Kidney glomerular epithelial cell (primary cell): ENCODE data around the gene SKIL.
"Not testable (repeated sequence)": the region's sequence is repeated elsewhere in the genome, so short reads cannot be mapped to it uniquely, and the experiment has no call there.

Experiments used
- DNase-seq: peaks from one replicate; lab custom pipeline; 2025; lab: John Stamatoyannopoulos, UW

SKIL gene, protein sequence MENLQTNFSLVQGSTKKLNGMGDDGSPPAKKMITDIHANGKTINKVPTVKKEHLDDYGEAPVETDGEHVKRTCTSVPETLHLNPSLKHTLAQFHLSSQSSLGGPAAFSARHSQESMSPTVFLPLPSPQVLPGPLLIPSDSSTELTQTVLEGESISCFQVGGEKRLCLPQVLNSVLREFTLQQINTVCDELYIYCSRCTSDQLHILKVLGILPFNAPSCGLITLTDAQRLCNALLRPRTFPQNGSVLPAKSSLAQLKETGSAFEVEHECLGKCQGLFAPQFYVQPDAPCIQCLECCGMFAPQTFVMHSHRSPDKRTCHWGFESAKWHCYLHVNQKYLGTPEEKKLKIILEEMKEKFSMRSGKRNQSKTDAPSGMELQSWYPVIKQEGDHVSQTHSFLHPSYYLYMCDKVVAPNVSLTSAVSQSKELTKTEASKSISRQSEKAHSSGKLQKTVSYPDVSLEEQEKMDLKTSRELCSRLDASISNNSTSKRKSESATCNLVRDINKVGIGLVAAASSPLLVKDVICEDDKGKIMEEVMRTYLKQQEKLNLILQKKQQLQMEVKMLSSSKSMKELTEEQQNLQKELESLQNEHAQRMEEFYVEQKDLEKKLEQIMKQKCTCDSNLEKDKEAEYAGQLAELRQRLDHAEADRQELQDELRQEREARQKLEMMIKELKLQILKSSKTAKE

DNA sequence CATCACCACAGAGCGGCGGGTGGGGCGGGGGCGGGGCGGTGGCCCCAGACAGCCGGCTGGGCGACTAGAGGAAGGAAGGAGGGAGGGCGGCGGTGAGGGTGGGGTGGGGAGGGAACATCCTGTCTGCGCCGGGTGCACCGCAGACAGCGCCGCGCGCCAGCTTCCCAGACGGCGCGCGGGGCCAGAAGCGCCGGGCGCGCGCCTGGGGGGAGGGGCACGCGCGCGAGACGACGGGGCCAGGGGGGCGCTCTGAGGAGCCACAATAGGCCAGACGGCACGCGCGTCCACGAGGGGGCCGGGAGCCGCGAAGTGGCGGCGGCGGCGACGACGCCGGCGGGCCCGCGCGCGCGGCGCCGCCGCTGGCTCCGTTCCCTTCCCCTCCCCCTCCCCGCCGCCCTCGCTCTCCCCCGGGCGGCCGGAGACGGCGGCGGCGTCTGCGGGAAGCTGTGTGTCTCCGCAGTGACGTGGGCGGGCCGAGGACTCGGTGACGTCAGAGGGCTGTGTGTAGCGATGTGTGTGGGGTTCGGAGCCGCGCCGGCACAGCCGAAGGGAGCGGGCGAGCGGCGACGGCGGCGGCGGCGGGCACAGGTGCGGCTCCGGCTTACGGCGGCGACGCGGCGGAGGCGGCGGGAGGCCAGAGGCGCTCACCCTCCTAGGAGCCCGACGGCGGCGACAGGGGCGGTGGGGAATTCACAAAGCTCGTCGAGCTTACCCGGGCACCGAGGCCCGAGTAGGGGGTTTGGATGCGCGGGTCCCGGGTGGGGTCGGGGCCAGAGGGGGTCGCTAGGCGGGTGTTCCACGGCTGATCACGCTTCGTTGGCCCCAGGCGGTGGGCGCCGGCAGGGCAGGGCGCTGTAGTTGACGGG lies at the start of gene SKIL:
TSS of gene SKIL (plus strand) at position 540 of the 866 bp plus-strand sequence. CDS start 2,617 bp downstream, outside the sequence.
- DNase-seq, result peak; percentile 90

DNA sequence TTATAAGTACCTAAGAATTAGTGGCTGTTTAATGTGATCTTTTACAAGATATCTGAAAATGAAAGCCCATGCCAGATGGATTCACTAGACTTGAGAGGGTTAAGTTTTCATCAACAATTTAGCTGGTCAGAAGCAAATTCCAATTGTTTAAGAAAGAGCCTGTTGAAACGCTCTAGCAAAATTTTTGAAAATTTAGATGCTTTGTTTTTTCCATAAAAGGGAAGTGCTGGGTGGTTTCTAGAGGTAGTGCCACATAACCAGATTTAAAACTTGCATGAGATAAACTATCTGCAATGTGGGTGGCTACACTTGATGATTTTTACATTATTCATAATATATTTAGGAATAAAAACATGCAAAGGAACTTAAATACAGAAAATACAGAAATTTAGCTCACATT lies 48.5 kb upstream of the SKIL start:
- DNase-seq, result no peak

DNA sequence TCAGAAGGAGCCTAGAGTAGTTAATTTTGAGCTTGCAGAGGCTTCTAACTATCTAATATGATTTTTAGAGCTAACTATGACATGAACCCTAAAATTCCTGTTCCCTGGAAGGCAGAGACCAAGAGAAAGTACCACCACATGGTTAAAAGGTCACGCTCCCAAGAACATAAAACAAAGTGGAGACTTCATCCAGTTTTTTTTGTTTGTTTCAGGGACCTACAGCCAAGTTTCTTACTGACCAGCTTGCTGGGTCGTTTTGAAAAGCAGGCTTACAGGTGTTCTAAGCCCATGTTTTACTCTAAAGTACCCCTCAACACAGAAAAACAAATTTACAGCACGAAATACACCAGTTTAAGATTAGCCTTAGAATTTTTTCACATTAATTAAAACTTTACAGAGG lies 39.6 kb upstream of the SKIL start:
- DNase-seq, result no peak

DNA sequence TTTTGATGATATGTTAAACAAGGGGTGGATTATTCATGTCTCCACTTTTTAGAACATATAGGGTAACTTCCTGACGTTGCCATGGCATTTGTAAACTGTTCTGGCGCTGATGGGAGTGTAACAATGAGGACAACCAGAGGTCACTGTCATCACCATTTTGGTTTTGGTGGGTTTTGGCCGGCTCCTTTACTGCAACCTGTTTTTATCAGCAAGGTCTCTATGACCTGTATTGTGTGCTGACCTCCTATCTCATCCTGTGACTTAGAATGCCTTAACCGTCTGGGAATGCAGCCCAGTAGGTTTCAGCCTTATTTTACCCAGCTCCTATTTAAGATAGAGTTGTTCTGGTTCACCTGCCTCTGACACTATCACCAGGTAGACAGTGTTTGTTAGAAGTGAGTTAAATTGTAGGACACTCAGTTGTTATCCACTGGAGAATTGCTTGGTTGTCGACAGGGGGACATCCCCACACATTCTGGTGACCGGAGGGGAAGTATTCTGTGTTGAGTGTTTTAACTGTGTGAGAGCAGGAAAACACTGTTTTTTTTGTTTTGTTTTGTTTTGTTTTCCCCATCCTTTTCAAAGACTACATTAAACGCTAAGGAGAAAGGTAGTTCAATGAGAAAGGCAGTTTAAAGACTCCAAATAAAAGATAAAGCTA lies 36.9 kb upstream of the SKIL start:
- DNase-seq, result no peak

DNA sequence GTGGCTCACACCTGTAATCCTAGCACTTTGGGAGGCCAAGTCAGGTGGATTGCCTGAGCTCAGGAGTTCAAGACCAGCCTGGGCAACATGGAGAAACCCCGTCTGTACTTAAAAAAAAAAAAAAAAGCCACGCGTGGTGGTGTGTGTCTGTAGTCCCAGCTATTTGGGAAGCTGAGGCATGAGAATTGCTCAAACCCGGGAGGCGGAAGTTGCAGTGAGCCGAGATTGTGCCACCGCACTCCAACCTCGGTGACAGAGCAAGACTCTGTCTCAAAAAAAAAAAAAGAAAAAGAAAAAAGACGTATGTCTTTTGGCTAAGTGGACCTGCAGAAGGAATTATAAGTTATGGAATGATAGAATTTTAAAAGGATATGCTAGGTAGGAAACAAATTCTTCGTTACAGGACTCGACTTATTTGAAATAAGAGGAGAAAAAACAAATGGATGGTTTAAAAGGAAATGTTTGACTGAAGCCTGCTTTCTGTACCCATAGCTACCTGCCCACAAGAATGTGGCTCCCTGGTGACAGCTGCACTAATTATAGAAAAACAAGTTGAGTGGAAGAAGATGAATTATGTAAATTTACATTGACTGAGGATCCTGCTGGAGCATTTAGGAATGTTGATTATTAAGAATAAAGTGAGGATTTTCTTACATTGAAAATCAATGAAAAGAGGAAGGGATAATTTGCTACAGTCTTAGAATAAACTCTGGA lies 36.0 kb upstream of the SKIL start:
- DNase-seq, result peak; percentile 34

DNA sequence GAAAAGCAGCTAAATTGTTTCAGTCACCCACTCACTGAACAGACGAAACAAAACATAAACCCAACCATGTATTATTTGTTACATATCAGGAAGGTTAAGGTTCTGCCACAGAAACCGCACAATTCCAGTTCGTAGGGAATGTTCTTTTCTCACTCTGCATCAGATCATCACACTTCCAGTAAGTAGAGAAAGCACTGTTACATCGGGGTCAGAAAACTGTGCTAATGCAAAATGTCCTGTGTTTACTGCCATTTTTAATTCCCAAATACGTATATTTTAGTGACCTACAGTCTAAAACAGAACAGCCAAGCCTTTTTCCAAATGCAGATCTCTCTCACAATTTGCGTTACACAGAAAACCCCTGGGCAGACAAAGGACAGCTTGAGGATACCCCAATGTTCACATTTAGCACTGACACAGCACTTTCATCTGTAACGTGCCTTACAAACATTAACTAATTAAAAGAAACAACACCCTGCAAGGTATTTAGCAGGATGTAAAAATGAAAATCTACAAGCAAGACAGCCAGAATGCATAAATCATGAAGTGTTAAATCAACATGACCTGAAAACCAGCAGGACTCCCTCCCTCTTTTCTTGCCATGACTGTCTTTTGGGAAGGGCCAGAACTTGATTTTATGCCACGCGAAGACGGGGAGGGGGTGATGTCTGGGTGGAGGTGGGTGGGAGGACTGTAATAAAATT lies 34.8 kb upstream of the SKIL start:
- peak; percentile 14 for DNase-seq

DNA sequence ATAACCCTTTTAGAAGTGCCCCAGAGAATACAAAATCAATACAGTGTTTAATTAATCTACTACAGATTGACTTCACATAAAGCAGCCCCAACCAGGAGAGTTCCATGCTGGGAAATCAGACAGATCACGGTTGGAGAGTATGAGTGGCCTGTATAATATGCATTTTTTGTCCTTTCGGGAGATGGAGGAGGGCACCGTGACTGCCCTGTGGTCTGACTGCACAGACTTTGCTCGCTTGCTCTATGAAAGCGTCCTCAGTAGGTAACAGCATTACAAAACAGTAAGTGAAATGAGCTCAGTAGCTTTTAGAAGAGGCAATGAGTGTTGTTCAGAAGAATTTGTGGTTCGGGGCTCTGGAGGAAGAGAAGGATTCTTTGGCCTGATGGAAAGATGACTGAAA lies 34.2 kb upstream of the SKIL start:
- DNase-seq, result peak; percentile 46

DNA sequence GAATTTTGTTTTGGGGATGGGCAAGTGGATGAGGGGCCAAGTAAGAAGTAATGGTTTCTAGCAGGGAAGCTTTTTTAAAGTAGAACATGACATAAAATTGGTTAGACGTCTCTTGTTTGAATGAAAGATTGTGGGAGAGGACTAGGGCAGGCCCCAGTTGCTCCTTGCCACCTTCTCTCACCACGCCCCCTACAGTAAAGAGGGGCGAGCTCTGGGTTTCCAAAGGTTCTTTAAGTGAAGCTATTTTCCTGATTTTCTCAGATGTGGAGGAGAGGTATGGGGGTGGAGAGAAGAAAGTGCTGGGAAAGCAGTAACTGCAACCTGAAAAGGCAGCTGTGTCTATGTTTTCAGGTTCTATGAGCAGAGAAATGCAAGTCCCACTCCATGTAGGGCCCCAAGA lies 32.6 kb upstream of the SKIL start:
- no peak for DNase-seq

DNA sequence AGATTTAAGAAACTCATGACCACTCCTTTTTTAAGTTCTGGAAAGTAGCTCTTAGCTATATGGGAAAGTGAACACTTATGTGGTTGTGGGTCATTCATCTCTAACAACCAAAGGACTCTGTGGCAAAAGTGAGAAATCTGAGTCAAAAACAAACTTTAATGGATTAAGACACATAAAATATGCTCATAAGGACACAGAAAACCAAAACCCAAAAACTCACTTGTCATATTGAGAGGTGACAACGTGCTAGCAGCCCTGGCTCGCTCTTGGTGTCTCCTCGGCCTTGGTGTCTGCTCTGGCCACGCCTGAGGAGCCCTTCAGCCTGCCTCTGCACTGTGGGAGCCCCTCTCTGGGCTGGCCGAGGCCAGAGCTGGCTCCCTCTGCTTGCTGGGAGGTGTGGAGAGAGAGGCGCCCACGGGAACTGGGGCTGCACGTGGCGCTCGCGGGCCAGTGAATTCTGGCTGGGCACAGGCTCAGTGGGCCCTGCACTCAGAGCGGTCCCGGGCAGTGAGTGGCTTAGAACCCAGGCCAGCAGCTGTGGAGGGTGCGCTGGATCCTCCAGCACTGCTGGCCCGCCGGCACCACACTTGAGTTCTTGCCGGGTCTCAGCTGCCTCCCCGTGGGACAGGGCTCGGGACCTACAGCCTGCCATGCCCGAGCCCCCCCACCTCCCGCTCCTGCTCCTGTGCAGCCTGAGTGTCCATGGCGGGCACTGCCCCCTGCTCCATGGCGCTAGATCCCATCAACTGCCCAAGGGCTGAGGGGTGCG lies 30.3 kb upstream of the SKIL start:
- DNase-seq, result no peak

DNA sequence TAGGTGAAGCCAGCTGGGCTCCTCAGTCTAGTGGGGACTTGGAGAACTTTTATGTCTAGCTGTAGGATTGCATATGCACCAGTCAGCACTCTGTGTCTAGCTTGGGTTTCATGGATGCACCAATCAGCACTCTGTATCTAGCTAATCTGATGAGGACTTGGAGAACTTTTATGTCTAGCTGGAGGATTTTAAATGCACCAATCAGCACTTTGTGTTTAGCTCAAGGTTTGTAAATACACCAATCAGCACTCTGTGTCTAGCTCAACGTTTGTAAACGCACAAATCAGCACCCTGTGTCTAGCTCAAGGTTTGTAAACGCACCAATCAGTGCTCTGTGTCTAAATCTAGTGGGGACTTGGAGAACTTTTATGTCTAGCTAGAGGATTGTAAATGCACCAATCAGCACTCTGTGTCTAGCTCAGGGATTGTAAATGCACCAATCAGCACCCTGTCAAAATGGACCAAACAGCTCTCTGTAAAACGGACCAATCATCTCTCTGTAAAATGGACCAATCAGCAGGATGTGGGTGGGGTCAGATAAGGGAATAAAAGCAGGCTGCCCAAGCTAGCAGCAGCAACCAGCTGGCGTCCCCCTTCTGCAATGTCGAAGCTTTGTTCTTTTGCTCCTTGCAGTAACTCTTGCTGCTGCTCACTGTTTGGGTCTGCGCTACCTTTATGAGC lies 29.5 kb upstream of the SKIL start:
- DNase-seq, result not testable (repeated sequence)

DNA sequence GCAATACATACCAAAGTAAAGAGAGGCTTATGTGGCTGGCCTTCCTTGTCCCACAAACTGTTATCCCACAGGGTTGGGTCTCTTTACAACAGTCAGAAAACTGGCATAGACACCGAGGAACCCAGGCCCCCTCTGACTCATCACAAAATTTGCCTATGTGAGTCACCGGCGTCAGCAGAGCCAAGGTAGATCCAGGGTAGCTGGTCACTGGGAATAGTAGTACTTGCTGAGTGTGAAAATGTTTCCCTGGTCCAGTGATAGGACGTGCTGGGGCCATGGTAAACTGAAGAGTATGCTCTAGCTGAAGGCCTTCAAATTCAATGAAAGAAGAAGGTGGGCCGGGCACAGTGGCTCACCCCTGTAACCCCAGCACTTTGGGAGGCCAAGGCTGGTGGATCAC lies 27.1 kb upstream of the SKIL start:
- DNase-seq, result no peak

DNA sequence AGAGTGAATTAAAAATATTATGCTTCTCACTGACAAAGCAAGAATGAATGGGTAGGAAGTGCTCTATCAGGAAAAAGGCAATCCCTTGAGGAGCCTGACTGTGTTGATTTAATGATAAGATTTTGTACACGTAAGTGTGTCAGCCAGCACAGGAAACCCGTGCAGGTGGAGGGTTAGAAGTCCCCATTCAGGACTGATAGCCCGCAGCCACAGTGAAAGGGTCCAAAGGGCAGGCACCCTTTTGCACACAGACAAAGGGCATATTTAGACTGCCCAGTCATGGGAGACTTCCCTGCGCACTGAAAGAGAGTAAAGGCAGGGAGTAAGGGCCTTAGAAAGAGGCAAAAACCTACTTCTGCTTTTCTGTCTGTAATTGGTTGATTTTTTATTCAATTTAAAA lies 26.4 kb upstream of the SKIL start:
- no peak for DNase-seq

DNA sequence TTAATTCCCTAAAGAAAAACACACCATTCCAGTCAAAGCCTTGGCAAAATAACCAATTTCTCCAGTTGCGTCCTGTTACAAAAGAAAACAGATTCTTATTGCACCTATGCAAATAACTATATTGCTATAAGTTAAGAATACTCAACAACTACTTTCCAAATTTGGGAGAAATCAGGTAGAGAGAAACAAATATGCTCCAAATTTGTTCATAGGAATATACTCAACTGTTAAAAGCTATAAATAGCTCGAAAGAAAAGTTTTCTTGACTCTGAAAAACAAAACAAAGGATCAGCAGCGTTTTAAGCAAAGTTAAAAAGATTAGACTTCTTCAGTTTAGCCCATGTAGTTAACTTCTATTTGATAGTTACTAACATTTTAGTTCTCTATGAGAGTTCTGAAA lies 20.1 kb upstream of the SKIL start:
- no peak for DNase-seq

DNA sequence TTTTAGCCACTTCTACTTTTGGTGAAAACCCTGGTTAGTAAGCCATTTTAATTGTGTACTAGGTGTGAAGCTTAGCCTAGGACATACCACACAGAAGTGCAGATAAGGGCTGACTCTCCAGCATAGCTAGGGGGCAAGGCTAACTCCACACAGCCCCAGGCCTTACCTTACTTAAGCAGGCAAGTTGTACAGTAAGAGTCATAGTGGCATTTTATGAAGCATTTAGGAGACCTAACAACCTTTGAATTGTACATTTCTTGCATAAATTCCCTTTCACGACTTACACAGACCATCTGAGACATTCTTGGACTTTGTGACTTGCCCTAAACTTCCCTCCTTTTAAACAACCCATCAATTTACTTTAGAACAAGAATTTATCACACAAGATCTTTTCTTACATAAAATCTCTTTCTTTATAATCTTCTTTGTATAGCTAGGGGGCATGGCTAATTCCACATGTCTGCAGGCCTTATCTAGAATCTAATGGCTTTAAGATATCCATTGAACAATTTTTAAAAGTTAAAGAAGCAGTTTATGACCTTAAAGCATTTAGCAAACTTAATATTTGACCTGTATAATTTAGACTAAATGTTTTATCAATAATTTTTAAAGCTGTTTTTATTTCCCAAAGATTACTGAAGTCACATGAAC lies 18.7 kb upstream of the SKIL start:
- no peak for DNase-seq

DNA sequence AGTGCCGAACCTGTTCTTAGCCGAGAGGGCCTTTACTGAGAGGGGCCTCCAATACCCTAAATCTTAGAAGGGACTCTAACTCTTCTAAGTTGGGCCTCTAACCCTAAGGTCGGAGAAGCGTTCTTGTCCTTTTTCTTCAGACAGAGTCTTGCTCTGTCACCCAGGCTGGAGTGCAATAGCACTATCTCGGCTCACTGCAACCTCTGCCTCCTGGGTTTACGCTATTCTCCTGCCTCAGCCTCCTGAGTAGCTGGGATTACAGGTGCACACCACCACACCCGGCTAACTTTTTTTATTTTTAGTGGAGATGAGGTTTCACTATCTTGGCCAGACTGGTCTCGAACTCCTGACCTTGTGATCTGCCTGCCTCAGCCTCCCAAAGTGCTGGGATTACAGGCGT lies 15.2 kb upstream of the SKIL start:
- not testable (repeated sequence) for DNase-seq

DNA sequence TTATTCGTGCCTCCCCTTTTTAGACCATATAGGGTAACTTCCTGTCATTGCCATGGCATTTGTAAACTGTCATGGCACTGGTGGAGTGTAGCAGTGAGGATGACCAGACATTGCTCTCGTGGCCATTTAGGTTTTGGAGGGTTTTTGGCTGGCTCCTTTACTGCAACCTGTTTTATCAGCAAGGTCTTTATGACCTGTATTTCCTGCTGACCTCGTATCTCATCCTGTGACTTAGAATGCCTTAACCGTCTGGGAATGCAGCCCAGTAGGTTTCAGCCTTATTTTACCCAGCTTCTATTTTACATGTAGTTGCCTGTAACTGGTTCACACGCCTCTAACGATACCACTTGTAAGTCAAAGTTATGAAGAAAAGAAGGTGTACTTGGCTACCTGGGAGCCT lies 13.7 kb upstream of the SKIL start:
- not testable (repeated sequence) for DNase-seq

DNA sequence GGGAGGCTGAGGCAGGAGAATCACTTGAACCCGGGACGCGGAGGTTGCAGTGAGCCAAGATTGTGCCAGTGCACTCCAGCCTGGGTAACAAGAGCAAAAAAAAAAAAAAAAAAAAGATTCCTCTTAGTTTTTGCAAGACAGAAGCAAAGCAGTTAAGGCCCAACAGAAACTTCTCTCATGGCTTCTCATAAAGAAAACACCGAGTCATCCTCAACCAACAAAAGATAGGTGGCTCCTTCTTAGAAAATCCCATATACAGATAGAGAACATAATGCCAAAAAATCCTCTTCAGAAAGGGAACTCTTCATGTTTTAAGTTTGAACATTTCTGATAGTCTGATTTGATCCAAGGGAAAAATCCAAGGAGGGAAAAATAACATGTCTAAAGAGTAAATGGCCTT lies 12.5 kb upstream of the SKIL start:
- DNase-seq, result no peak

DNA sequence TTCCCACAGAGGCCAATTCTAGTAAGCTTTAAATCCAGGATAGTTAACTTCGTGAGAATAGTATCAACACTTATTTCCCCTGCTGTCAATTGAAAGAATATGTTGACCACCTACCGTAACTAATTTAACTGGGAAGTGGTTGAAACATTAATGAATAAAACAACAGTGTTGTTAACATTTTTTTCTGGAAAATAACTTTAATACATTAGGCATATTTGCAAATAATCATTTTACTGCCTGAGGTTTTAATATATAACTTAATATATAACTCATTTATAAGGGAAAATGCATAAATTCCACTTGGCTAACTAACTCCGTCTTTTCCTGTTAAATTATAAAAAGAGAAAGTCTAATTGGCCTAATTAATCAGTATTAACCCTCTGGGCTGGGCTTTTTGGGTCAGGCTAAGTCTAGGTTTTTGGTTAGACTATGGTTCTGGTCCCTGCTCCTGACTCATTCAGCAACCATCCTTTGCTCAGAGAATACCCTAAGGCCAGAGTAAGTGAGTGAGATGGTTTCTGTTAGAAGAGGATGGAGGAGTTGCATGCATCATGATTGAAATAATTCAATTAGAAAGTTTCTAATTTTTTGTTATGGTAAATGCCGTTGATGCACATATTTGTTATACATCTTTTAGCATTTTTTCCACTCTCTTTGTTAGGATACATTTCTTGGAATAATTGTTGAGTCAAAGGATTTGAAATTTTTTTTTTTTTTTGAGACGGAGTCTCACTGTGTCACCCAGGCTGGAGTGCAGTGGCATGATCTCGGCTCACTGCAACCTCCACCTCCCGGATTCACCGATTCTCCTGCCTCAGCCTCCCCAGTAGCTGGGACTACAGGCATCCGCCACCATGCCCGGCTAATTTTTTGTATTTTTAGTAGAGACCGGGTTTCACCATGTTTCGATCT lies 10.8 kb upstream of the SKIL start:
- DNase-seq, result peak; percentile 82
